Breast epithelium (tissue), 3 donors: ENCODE data around the gene SDC1.

ENCODE experiments used
- CTCF ChIP-seq, 3 donors: fragments of 450-650 bp; IDR thresholded peaks; one replicate each; pipeline ENCODE4 v1.5.1; 2016 to 2017; ENCODE audit warnings: antibody characterized with exemption in 3 of 3, mild to moderate bottlenecking in 3 of 3, moderate library complexity in 3 of 3
- POLR2A ChIP-seq: fragments of 450-650 bp; IDR thresholded peaks from one replicate; pipeline ENCODE4 v1.6.1; 2016; ENCODE audit warnings: antibody characterized with exemption, mild to moderate bottlenecking, moderate library complexity
- POLR2AphosphoS5 ChIP-seq, 3 donors: sonication (generic); formaldehyde crosslinking; IDR thresholded peaks; one replicate each; pipeline ENCODE4 v1.6.1; 2017; ENCODE audit warnings: antibody characterized with exemption in 3 of 3

- TF ChIP-seq CTCF (IDR thresholded peaks at IDR 0.05) (no peak), POLR2A (no peak), POLR2AphosphoS5 (IDR thresholded peaks at IDR 0.05) (peak in 1 of 3 donors; percentile 56)
Measured at GRCh38 chr2:20212871-20213503, 11.9 kb downstream of the SDC1 start.
